NCI-H2171 treated with DMSO at 0.1 percent for 48 hours (cell line): ENCODE data around the gene RYR2.

Experiments
- DNase-seq: peaks from one replicate; lab custom pipeline; 2025; lab: John Stamatoyannopoulos, UW

RYR2 gene

GRCh38 chr1:237861944-237862343, 820.0 kb downstream of the RYR2 start:
- DNase-seq = no peak

- DNase-seq = peak; percentile 34
Measured at GRCh38 chr1:237863234-237863633, 821.2 kb downstream of the RYR2 start.

- no peak for DNase-seq
Measured at GRCh38 chr1:237864338-237865244, 822.6 kb downstream of the RYR2 start.

GRCh38 chr1:237867380-237867888, 825.5 kb downstream of the RYR2 start:
- DNase-seq = no peak

GRCh38 chr1:237868817-237869600, 827.0 kb downstream of the RYR2 start:
- DNase-seq = no peak

GRCh38 chr1:237873487-237874211, 831.7 kb downstream of the RYR2 start:
- no peak for DNase-seq

GRCh38 chr1:237875291-237875690, 833.3 kb downstream of the RYR2 start:
- DNase-seq = no peak

- no peak for DNase-seq
Measured at GRCh38 chr1:237877631-237878030, 835.6 kb downstream of the RYR2 start.

- no peak for DNase-seq
Measured at GRCh38 chr1:237878406-237878805, 836.4 kb downstream of the RYR2 start.

GRCh38 chr1:237879195-237879594, 837.2 kb downstream of the RYR2 start:
- no peak for DNase-seq
